SK-N-SH (cell line): Measurements from ENCODE around the gene SLC7A8. TPM values are rescaled to one million over a fixed set of nuclear protein-coding genes. Genes with fewer than 3 reads are reported as not detected.

Source experiments
- CTCF ChIA-PET: fragments of 300-600, 350-600 bp; formaldehyde crosslinking; extraction: SDS; loops from one replicate; lab custom pipeline; 2021; lab: Yijun Ruan, JAX
- POLR2A ChIA-PET: fragments of 350-600 bp; sonication (Branson Sonifier 250); formaldehyde crosslinking; extraction: SDS; loops from one replicate; lab custom pipeline; 2020; ENCODE audit warnings: antibody characterized with exemption, inconsistent platforms; lab: Yijun Ruan, JAX
- DNase-seq: peaks from one replicate; pipeline ENCODE4 v3.0.0; 2012
- H2AFZ ChIP-seq: fragments of 200-600 bp; sonication (generic); 2 replicates; pipeline ENCODE4 v1.8.1; 2016; ENCODE audit warnings: antibody characterized with exemption, mild to moderate bottlenecking, low read depth
- H3F3A ChIP-seq: fragments of 200-600 bp; sonication (generic); replicated peaks from 2 replicates; pipeline ENCODE3; 2016; ENCODE audit warnings: antibody characterized with exemption, mild to moderate bottlenecking; ENCODE audit not compliant: insufficient read depth
- H3K27ac ChIP-seq, 2 experiments: fragments of 200-500 bp in 1 of 2; fragments of 200-600 bp in 1 of 2; sonication (Bioruptor generic) in 1 of 2; sonication (generic), shearing (Covaris generic) in 1 of 2; 2 replicates each; pipeline versions ENCODE4 v1.5.1 to v1.6.1; 2014 to 2016; ENCODE audit warnings: low read depth in 2 of 2, inconsistent platforms in 1 of 2, low read length in 1 of 2, mild to moderate bottlenecking in 1 of 2, mixed read lengths in 1 of 2
- H3K27me3 ChIP-seq: fragments of 200-600 bp; sonication (generic), shearing (Covaris generic); 2 replicates; pipeline ENCODE4 v1.6.1; 2016; ENCODE audit warnings: mixed run types; ENCODE audit not compliant: insufficient read depth
- H3K36me3 ChIP-seq, 2 experiments: fragments of 200-500 bp in 1 of 2; fragments of 200-600 bp in 1 of 2; sonication (Bioruptor generic) in 1 of 2; sonication (generic) in 1 of 2; replicated peaks in 1 of 2; 2 replicates each; pipeline versions ENCODE3 to v1.5.1; 2014 to 2016; ENCODE audit warnings: low read length in 1 of 2, mild to moderate bottlenecking in 1 of 2; ENCODE audit not compliant: insufficient read depth in 2 of 2, control insufficient read depth in 1 of 2
- H3K4me1 ChIP-seq, 2 experiments: fragments of 200-500 bp in 1 of 2; fragments of 200-600 bp in 1 of 2; sonication (Bioruptor generic) in 1 of 2; sonication (generic), shearing (Covaris generic) in 1 of 2; 2 replicates each; pipeline versions ENCODE4 v1.5.1 to v1.6.1; 2014 to 2016; ENCODE audit warnings: low read depth in 1 of 2, low read length in 1 of 2, mixed run types in 1 of 2; ENCODE audit not compliant: insufficient read depth in 2 of 2, control insufficient read depth in 1 of 2
- H3K4me2 ChIP-seq: fragments of 200-600 bp; sonication (generic), shearing (Covaris generic); 2 replicates; pipeline ENCODE4 v1.6.1; 2017; ENCODE audit warnings: mixed run types
- H3K4me3 ChIP-seq, 2 experiments: fragments of 200-500 bp in 1 of 2; fragments of 200-600 bp in 1 of 2; sonication (Bioruptor generic) in 1 of 2; sonication (generic), shearing (Covaris generic) in 1 of 2; 2 replicates each; pipeline versions ENCODE4 v1.5.1 to v1.8.1; 2014 to 2016; ENCODE audit warnings: low read depth in 2 of 2, inconsistent platforms in 1 of 2, low read length in 1 of 2, mild to moderate bottlenecking in 1 of 2, mixed read lengths in 1 of 2, moderate library complexity in 1 of 2
- H3K79me2 ChIP-seq: fragments of 200-600 bp; sonication (generic); 2 replicates; pipeline ENCODE4 v1.8.1; 2017; ENCODE audit warnings: mild to moderate bottlenecking; ENCODE audit not compliant: insufficient read depth
- H3K9ac ChIP-seq: fragments of 200-600 bp; sonication (generic); 2 replicates; pipeline ENCODE4 v1.6.1; 2017; ENCODE audit warnings: mixed run types
- H3K9me2 ChIP-seq: fragments of 200-600 bp; sonication (generic); 2 replicates; pipeline ENCODE4 v1.6.1; 2017; ENCODE audit warnings: mixed run types
- H3K9me3 ChIP-seq: fragments of 200-600 bp; sonication (generic); 2 replicates; pipeline ENCODE4 v1.6.1; 2017; ENCODE audit warnings: mixed run types, mild to moderate bottlenecking, moderate library complexity
- H4K20me1 ChIP-seq: fragments of 200-600 bp; sonication (generic); 2 replicates; pipeline ENCODE4 v1.6.1; 2017; ENCODE audit warnings: mild to moderate bottlenecking, mixed run types; ENCODE audit not compliant: insufficient read depth
- CHD2 ChIP-seq: fragments of 150-350 bp; IDR thresholded peaks from 2 replicates; pipeline ENCODE4 v1.6.1; 2018; ENCODE audit warnings: low read length; ENCODE audit not compliant: partially characterized antibody
- FOXM1 ChIP-seq: IDR thresholded peaks from 2 replicates; pipeline ENCODE4 v1.4.0; 2012; ENCODE audit warnings: low read depth, mild to moderate bottlenecking
- GATA2 ChIP-seq: sonication (generic); formaldehyde crosslinking; IDR thresholded peaks from 2 replicates; pipeline ENCODE4 v1.5.0; 2020; ENCODE audit warnings: mild to moderate bottlenecking, missing genetic modification reagents
- MEF2A ChIP-seq: IDR thresholded peaks from 2 replicates; pipeline ENCODE4 v1.4.0; 2012; ENCODE audit warnings: low read depth, borderline replicate concordance
- NRF1 ChIP-seq: IDR thresholded peaks from 2 replicates; pipeline ENCODE4 v1.6.1; 2012; ENCODE audit warnings: low read depth, mild to moderate bottlenecking, low read length
- WGBS: methylation state at CpG from one replicate; pipeline ENCODE4 v1.1.6; 2017; ENCODE audit warnings: low lambda C conversion rate; 5-methylcytosine and 5-hydroxymethylcytosine counted together
- polyA plus RNA-seq, 3 experiments: library from polyadenylated mRNA; depleted of rRNA; stranded (reverse); fragments of >200 nt; gene quantifications; 2 replicates each; pipeline ENCODE4 v1.2.3, GENCODE V29; 2012
- TF ChIP-seq, protein P1 (sequence below): fragments of 150-350 bp; IDR thresholded peaks from 2 replicates; pipeline ENCODE4 v1.6.1; 2017; ENCODE audit warnings: antibody characterized with exemption, low read length, low read depth, borderline replicate concordance
- TF ChIP-seq, protein P2 (sequence below): fragments of 200-600 bp; sonication (generic); IDR thresholded peaks from 2 replicates; pipeline ENCODE4 v1.6.1; 2017; ENCODE audit warnings: antibody characterized with exemption, mild to moderate bottlenecking, moderate library complexity
- TF ChIP-seq, protein P3 (sequence below): IDR thresholded peaks from 2 replicates; pipeline ENCODE4 v1.4.0; 2012; ENCODE audit warnings: low read depth, borderline replicate concordance

Gene SLC7A8
- polyA plus RNA-seq, 1 of the 3 experiments (the other 2 are of a cell fraction) = 1.4 TPM

DNA sequence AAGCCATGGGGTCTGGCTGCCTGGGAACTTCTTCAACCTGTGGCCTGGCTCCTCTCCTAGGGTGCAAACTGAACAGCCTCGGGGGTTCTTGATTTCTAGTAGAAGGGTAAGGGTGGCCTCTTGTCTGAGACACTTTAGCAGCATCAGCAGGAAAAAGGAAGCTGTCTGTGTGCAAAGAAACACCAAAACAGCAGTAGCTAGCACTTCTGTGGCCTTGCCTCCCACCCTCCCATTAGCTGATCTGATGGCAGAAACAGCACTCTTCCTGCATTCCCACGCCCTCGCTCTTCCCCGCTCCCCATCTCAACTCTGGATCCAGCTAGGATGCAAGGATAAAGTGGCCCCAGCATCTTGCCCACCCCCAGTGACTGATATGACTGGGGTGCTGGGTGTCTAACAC is 20.7 kb downstream of the SLC7A8 start:
- no peaks in the 10 kb centered on the region for H4K20me1 ChIP-seq
- H3K36me3 ChIP-seq = no peaks in the 10 kb centered on the region
- DNase-seq = no peak
- CTCF ChIA-PET = interaction anchor here (2.8 kb wide), 1 partner anchor 42 kb away, joined by 19 read pairs; no protein-coding TSS in a partner anchor
- H3K79me2 ChIP-seq = no peaks in the 10 kb centered on the region
- no peak overlapping the region for H3K4me2 ChIP-seq
- H3K9ac ChIP-seq = no peak overlapping the region
- H3K4me3 ChIP-seq = no peak overlapping the region
- 57% methylated on average over 4 of the region's 4 CpGs for WGBS
- no peaks in the 10 kb centered on the region for H3F3A ChIP-seq
- H3K4me1 ChIP-seq = peaks cover 0 to 17% of the 10 kb centered on the region in 2 experiments; a peak in 2 of 4 replicates
- TF ChIP-seq, protein P1, sequence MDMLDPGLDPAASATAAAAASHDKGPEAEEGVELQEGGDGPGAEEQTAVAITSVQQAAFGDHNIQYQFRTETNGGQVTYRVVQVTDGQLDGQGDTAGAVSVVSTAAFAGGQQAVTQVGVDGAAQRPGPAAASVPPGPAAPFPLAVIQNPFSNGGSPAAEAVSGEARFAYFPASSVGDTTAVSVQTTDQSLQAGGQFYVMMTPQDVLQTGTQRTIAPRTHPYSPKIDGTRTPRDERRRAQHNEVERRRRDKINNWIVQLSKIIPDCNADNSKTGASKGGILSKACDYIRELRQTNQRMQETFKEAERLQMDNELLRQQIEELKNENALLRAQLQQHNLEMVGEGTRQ = no peak
- no peak for TF ChIP-seq NRF1
- TF ChIP-seq, protein P2, sequence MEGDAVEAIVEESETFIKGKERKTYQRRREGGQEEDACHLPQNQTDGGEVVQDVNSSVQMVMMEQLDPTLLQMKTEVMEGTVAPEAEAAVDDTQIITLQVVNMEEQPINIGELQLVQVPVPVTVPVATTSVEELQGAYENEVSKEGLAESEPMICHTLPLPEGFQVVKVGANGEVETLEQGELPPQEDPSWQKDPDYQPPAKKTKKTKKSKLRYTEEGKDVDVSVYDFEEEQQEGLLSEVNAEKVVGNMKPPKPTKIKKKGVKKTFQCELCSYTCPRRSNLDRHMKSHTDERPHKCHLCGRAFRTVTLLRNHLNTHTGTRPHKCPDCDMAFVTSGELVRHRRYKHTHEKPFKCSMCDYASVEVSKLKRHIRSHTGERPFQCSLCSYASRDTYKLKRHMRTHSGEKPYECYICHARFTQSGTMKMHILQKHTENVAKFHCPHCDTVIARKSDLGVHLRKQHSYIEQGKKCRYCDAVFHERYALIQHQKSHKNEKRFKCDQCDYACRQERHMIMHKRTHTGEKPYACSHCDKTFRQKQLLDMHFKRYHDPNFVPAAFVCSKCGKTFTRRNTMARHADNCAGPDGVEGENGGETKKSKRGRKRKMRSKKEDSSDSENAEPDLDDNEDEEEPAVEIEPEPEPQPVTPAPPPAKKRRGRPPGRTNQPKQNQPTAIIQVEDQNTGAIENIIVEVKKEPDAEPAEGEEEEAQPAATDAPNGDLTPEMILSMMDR = no peak
- TF ChIP-seq MEF2A = no peak
- TF ChIP-seq, all 33 proteins: peak for 0
- Histone ChIP-seq H3K27ac (no peak overlapping the region), H3K9me2 (no peaks in the 10 kb centered on the region), H3K27me3 (no peaks in the 10 kb centered on the region), H3K9me3 (no peaks in the 10 kb centered on the region), H2AFZ (no peak overlapping the region)
- POLR2A ChIA-PET = no interaction called here

- Histone ChIP-seq H3K4me2 (no peak overlapping the region), H2AFZ (no peak overlapping the region), H3F3A (no peaks in the 10 kb centered on the region), H3K79me2 (no peaks in the 10 kb centered on the region), H4K20me1 (no peaks in the 10 kb centered on the region), H3K27me3 (no peaks in the 10 kb centered on the region), H3K36me3 (no peaks in the 10 kb centered on the region), H3K9me2 (no peaks in the 10 kb centered on the region), H3K9ac (no peak overlapping the region), H3K4me3 (no peak overlapping the region), H3K9me3 (no peaks in the 10 kb centered on the region), H3K27ac (no peak overlapping the region), H3K4me1 (peaks cover 0 to 17% of the 10 kb centered on the region in 2 experiments; a peak in 2 of 4 replicates)
- DNase-seq = no peak
- WGBS = 70% methylated on average over 5 of the region's 5 CpGs
- CTCF ChIA-PET = interaction anchor here (2.8 kb wide), 1 partner anchor 41 kb away, joined by 19 read pairs; no protein-coding TSS in a partner anchor
- TF ChIP-seq GATA2 (CRISPR knock-in tag) (no peak), CHD2 (no peak), FOXM1 (no peak)
- TF ChIP-seq, protein P3, sequence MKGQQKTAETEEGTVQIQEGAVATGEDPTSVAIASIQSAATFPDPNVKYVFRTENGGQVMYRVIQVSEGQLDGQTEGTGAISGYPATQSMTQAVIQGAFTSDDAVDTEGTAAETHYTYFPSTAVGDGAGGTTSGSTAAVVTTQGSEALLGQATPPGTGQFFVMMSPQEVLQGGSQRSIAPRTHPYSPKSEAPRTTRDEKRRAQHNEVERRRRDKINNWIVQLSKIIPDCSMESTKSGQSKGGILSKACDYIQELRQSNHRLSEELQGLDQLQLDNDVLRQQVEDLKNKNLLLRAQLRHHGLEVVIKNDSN = no peak
- POLR2A ChIA-PET = no interaction called here
Measured at GRCh38 chr14:23162005-23162404, 21.5 kb downstream of the SLC7A8 start.
